GM18498 (cell line): ENCODE measurements around the gene TMEM144.
"Not testable (repeated sequence)": the region's sequence is repeated elsewhere in the genome, so short reads cannot be mapped to it uniquely, and the experiment has no call there.

Experiments
- ATAC-seq: cut with Tn5 transposase; IDR thresholded peaks from one replicate; pipeline ENCODE4 v1.9.1; 2021; ENCODE audit warnings: mild to moderate bottlenecking, moderate library complexity; ENCODE audit not compliant: unreplicated experiment

Gene TMEM144

GRCh38 chr4:158234671-158235070 is 24.4 kb downstream of the TMEM144 start:
- ATAC-seq: no peak

GRCh38 chr4:158236304-158237030 is 26.2 kb downstream of the TMEM144 start:
- ATAC-seq: no peak

- no peak for ATAC-seq
Observed at GRCh38 chr4:158238575-158238974, 28.3 kb downstream of the TMEM144 start.

GRCh38 chr4:158239196-158239595 is 28.9 kb downstream of the TMEM144 start:
- ATAC-seq: no peak

GRCh38 chr4:158243071-158243470 is 32.8 kb downstream of the TMEM144 start:
- ATAC-seq: no peak

GRCh38 chr4:158250321-158250720 is 40.0 kb downstream of the TMEM144 start:
- ATAC-seq: no peak

GRCh38 chr4:158253350-158253980 is 43.2 kb downstream of the TMEM144 start:
- ATAC-seq: peak; percentile 81

- peak; percentile 27 for ATAC-seq
Observed at GRCh38 chr4:158254292-158254691, 44.0 kb downstream of the TMEM144 start.

GRCh38 chr4:158255727-158256324 is 45.5 kb downstream of the TMEM144 start:
- peak; percentile 71 for ATAC-seq

- ATAC-seq: peak; percentile 36
Observed at GRCh38 chr4:158259955-158260575, 49.8 kb downstream of the TMEM144 start.

- no peak for ATAC-seq
Observed at GRCh38 chr4:158261480-158261879, 51.2 kb downstream of the TMEM144 start.

- ATAC-seq: no peak
Observed at GRCh38 chr4:158268553-158268952, 58.3 kb downstream of the TMEM144 start.

- ATAC-seq: no peak
Observed at GRCh38 chr4:158274636-158275035, 64.3 kb downstream of the TMEM144 start.

GRCh38 chr4:158277558-158277957 is 67.3 kb downstream of the TMEM144 start:
- ATAC-seq: no peak

- ATAC-seq: not testable (repeated sequence)
Observed at GRCh38 chr4:158279052-158279451, 68.8 kb downstream of the TMEM144 start.

- no peak for ATAC-seq
Observed at GRCh38 chr4:158280856-158281255, 70.6 kb downstream of the TMEM144 start.

- no peak for ATAC-seq
Observed at GRCh38 chr4:158282252-158282651, 72.0 kb downstream of the TMEM144 start.

- peak; percentile 66 for ATAC-seq
Observed at GRCh38 chr4:158285429-158286216, 75.3 kb downstream of the TMEM144 start.

- ATAC-seq: no peak
Observed at GRCh38 chr4:158290912-158291311, 80.6 kb downstream of the TMEM144 start.

GRCh38 chr4:158291334-158292055 is 81.2 kb downstream of the TMEM144 start:
- ATAC-seq: no peak
